Activated CD4-positive, alpha-beta T cell treated with anti-CD3 and anti-CD28 coated beads, Interleukin-2, amount 10 ng/mL, durations not matched to agents 24 days and 14 days (primary cell): ENCODE results near the gene GRIK4. TPM values are rescaled to one million over a fixed set of nuclear protein-coding genes. Genes with fewer than 3 reads are reported as not detected.
"Not testable (repeated sequence)": the region's sequence is repeated elsewhere in the genome, so short reads cannot be mapped to it uniquely, and the experiment has no call there.

ENCODE experiments used
- DNase-seq: peaks from one replicate; pipeline ENCODE4 v3.0.0; 2022
- H3K27ac Mint-ChIP-seq: one replicate; pipeline ENCODE4 v1.8.0; 2022; ENCODE audit warnings: mild to moderate bottlenecking, mixed read lengths
- H3K27me3 Mint-ChIP-seq: one replicate; pipeline ENCODE4 v1.8.0; 2022; ENCODE audit warnings: mixed read lengths
- H3K36me3 Mint-ChIP-seq: one replicate; pipeline ENCODE4 v1.8.0; 2022; ENCODE audit warnings: low read depth, mild to moderate bottlenecking, mixed read lengths
- H3K4me1 Mint-ChIP-seq: one replicate; pipeline ENCODE4 v1.8.0; 2021; ENCODE audit warnings: mixed read lengths
- H3K4me3 Mint-ChIP-seq: one replicate; pipeline ENCODE4 v1.8.0; 2022; ENCODE audit warnings: mild to moderate bottlenecking, moderate library complexity, mixed read lengths
- H3K9me3 Mint-ChIP-seq: one replicate; pipeline ENCODE4 v1.8.0; 2021; ENCODE audit warnings: mixed read lengths
- intact Hi-C: fragments of 100-400 bp; cut with micrococcal nuclease; formaldehyde crosslinking; loops from one replicate; pipeline ENCODE4 v1.15.1; 2023
- total RNA-seq: library from RNA; stranded (reverse); gene quantifications from 2 replicates; pipeline ENCODE4 v1.2.3, GENCODE V29; 2022

GRIK4 gene
- total RNA-seq, 1 donor from 2014 or later, result 0.09 TPM

DNA sequence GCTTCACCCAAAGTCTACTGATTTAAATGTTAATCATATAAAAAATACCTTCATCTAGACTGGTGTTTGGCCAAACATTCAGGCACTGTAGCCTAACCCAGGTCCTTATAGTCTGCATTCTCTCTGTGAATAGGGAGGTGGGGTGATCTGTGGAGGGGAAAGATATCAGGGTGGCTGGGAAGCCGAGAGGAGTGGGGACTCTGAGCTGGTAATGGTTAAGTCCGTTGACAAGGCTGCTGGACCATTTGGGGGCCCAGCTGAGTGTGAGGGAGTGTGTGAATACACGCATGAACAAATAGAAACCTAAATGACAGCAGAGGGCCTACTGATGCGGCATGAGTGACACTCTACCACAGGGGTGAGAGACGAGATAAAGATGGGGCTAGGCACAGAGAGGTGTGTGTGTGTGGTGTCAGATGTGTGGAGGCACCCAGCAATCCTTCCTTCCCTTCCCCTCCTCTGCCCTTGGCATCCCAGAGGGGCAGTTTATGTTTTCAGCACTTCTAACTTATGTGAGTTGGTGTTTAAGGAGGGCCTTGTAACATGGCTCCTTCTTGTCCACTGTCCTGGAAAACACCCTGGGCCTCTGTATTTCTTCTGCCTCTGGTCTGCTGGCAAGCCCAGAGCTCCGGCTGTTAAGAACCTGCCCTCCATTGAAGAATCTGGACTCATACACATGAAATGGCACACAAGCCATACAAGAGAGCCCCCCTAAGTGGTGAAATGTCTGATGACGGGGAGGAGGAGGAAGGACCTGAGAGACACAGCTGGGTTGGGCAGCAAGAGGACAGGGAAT lies 263.2 kb downstream of the GRIK4 start:
- Mint-ChIP-seq H3K4me1 (no peaks in the 10 kb centered on the region), H3K36me3 (no peaks in the 10 kb centered on the region), H3K4me3 (no peak overlapping the region), H3K9me3 (no peaks in the 10 kb centered on the region), H3K27me3 (peaks cover 5% of the 10 kb centered on the region), H3K27ac (no peak overlapping the region)
- DNase-seq, result no peak
- intact Hi-C loops, result no loop called here

DNA sequence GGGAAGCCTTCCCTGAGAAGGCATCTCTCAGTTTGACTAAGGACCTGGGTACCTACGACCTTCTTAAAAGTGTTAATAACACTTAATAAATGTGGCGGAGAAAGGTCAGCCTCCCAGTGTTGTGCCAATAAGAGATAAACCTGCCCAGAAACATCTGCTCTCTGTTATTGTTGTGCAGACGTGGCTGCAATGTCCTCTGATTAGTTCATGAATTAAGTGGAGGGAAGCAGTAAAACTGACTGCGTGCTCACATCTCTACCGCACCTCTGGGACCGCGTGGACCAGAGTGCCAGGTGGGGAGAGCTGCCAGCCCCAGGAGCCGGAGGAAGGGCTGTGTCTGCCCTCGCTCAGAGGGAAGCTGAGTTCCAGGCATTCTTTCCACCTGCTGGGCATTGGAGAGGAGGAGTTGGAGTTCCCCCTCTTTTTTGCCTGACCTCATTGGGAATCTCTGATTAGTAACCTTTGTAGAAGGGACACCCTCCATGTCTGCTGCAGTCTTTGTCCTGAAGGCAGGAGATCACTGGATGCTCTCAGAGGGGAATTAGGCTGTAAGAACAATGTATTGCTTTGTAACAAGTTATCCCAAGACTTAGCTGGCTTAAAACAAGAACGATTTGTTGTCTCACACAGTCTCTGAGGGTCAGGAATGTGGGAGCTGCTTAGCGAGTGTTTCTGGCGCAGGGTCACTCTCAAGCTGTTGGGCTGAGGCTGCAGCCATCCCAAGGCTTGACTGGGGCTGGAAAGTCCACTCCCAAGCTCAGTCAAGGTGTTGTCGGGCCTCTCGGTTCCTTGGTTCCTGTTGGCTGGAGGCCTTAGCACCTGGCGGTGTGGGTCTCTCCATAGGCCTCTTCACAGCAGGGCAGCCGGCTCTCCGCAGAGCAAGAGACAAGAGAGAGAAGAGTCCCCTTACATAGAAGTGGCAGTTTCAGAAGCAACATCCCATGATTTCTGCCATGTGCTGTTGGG lies 264.7 kb downstream of the GRIK4 start:
- Mint-ChIP-seq H3K4me3 (no peak overlapping the region), H3K27ac (no peak overlapping the region), H3K36me3 (no peaks in the 10 kb centered on the region), H3K4me1 (no peaks in the 10 kb centered on the region), H3K27me3 (peaks cover 2% of the 10 kb centered on the region), H3K9me3 (no peaks in the 10 kb centered on the region)
- intact Hi-C loops, result no loop called here
- no peak for DNase-seq

GRCh38 chr11:120778685-120779490 lies 267.3 kb downstream of the GRIK4 start:
- H3K9me3 Mint-ChIP-seq, result no peaks in the 10 kb centered on the region
- no peaks in the 10 kb centered on the region for H3K36me3 Mint-ChIP-seq
- no peak for DNase-seq
- no peak overlapping the region for H3K27ac Mint-ChIP-seq
- intact Hi-C loops, result no loop called here
- H3K4me3 Mint-ChIP-seq, result no peak overlapping the region
- no peaks in the 10 kb centered on the region for H3K4me1 Mint-ChIP-seq
- H3K27me3 Mint-ChIP-seq, result peaks cover 1% of the 10 kb centered on the region

DNA sequence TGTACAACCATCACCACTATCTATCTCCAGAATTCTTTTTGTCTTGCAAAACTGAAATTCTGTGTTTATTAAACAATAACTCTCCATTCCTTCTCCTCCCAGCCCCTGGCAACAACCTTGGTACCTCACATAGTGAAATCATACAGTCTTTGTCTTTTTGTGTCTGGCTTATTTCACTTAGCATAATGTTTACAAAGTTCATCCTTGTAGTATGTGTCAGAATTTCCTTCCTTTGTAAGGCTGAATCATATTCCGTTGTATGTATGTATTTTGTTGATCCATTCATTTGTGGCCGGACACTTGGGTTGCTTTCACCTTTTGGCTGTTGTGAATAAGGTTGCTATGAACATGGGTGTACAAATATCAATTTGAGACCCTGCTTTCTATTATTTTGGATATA lies 268.7 kb downstream of the GRIK4 start:
- Mint-ChIP-seq H3K27me3 (no peaks in the 10 kb centered on the region), H3K4me1 (no peaks in the 10 kb centered on the region), H3K27ac (no peak overlapping the region), H3K9me3 (no peaks in the 10 kb centered on the region), H3K36me3 (no peaks in the 10 kb centered on the region), H3K4me3 (no peak overlapping the region)
- intact Hi-C loops, result no loop called here
- DNase-seq, result no peak

DNA sequence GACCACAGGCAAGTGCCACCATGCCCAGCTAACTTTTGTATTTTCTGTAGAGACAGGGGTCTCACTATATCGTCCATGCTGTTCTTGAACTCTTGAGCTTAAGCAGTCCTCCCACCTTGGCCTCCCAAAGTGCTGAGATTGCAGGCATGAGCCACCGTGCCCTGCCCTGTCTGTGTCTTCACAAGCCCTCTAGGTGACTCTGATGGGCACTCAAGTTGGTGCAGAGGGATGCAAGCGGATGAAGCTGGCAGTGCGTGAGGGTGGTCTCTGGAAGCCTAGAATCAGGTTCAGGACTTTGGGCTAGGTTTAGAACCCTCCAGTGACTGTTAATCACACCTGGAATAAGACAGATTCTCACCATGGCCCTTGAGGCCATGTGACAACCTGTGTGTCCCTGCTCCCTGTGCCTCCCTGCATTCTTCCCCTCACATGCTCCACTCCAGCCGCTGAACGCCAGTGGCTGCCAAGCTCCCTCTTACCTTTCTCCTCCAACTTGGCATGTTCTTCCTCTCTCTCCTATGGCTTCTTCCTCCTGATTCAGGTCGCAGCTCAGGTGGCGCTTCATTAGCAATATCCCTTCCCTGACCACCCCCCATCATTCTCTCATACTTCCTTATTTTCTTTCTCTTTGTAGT lies 270.1 kb downstream of the GRIK4 start:
- Mint-ChIP-seq H3K9me3 (no peaks in the 10 kb centered on the region), H3K27me3 (no peaks in the 10 kb centered on the region)

GRCh38 chr11:120784566-120785251 lies 273.2 kb downstream of the GRIK4 start:
- Mint-ChIP-seq H3K9me3 (no peaks in the 10 kb centered on the region), H3K4me1 (no peaks in the 10 kb centered on the region), H3K27me3 (no peaks in the 10 kb centered on the region), H3K36me3 (no peaks in the 10 kb centered on the region), H3K4me3 (no peak overlapping the region), H3K27ac (no peak overlapping the region)
- intact Hi-C loops, result no loop called here
- DNase-seq, result no peak

More for the DNA sequence above, 270.1 kb downstream of the GRIK4 start:
- H3K36me3 Mint-ChIP-seq, result no peaks in the 10 kb centered on the region
- no peak overlapping the region for H3K4me3 Mint-ChIP-seq
- intact Hi-C loops, result no loop called here
- H3K27ac Mint-ChIP-seq, result no peak overlapping the region
- DNase-seq, result no peak
- no peaks in the 10 kb centered on the region for H3K4me1 Mint-ChIP-seq

GRCh38 chr11:120785576-120785975 lies 274.0 kb downstream of the GRIK4 start:
- Mint-ChIP-seq H3K4me1 (no peaks in the 10 kb centered on the region), H3K4me3 (no peak overlapping the region), H3K27ac (no peak overlapping the region), H3K27me3 (no peaks in the 10 kb centered on the region), H3K36me3 (no peaks in the 10 kb centered on the region), H3K9me3 (no peaks in the 10 kb centered on the region)
- intact Hi-C loops, result no loop called here
- DNase-seq, result no peak

- H3K4me3 Mint-ChIP-seq, result no peak overlapping the region
- H3K9me3 Mint-ChIP-seq, result no peaks in the 10 kb centered on the region
- intact Hi-C loops, result no loop called here
Measured at GRCh38 chr11:120786206-120786735, 274.7 kb downstream of the GRIK4 start.

GRCh38 chr11:120787224-120787623 lies 275.7 kb downstream of the GRIK4 start:
- intact Hi-C loops, H3K9me3 Mint-ChIP-seq, H3K27ac Mint-ChIP-seq, H3K27me3 Mint-ChIP-seq, H3K36me3 Mint-ChIP-seq, H3K4me1 Mint-ChIP-seq, DNase-seq, H3K4me3 Mint-ChIP-seq: not testable (repeated sequence)

More at GRCh38 chr11:120786206-120786735, 274.7 kb downstream of the GRIK4 start:
- no peak for DNase-seq
- Mint-ChIP-seq H3K4me1 (no peaks in the 10 kb centered on the region), H3K27me3 (no peaks in the 10 kb centered on the region), H3K36me3 (no peaks in the 10 kb centered on the region), H3K27ac (no peak overlapping the region)

DNA sequence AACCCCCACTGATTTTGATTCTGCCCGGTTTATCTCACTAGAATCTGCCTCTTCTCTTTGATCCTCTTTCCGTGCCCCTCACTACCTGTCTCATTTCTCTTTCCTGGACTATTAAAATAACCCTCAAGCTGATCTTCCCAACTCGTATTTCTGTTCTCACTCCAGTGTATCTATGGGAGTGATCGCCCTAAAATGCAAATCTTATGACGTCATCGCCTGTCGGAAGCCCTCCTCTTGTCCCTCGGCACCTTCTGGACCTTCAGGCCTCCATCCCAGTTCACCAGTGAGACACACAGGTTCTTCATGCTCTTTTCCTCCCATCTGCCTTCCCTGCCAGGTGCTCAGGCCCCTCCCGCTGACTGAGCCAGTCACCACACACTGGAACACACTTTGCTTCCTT lies 277.8 kb downstream of the GRIK4 start:
- Mint-ChIP-seq H3K9me3 (no peaks in the 10 kb centered on the region), H3K36me3 (no peaks in the 10 kb centered on the region), H3K4me1 (no peaks in the 10 kb centered on the region), H3K27me3 (no peaks in the 10 kb centered on the region), H3K27ac (no peak overlapping the region), H3K4me3 (no peak overlapping the region)
- intact Hi-C loops, result no loop called here
- no peak for DNase-seq

GRCh38 chr11:120792306-120792705 lies 280.8 kb downstream of the GRIK4 start:
- intact Hi-C loops, result no loop called here
- no peaks in the 10 kb centered on the region for H3K4me1 Mint-ChIP-seq
- no peak overlapping the region for H3K4me3 Mint-ChIP-seq
- no peaks in the 10 kb centered on the region for H3K9me3 Mint-ChIP-seq
- no peaks in the 10 kb centered on the region for H3K36me3 Mint-ChIP-seq
- no peak for DNase-seq
- H3K27ac Mint-ChIP-seq, result no peak overlapping the region
- H3K27me3 Mint-ChIP-seq, result no peaks in the 10 kb centered on the region

DNA sequence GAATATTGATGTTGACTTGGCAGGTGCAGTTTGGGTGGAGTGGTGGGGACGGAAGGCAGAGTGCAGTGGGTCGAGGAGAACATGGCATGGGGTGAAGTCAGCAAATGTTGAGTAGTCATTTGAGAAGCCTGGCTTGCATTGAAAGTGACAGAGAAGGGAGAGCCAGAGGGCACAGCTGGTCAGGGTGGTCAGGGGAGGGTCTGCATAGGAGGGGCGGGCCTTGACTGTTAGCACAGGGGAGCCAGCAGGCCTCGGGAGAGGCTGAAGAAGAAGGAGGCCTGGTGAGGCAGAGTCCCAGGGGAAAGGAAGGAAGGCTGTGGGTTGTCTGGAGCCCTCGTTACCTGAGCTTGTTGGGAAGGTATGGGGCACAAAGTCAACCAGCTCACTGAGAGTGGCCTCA lies 281.6 kb downstream of the GRIK4 start:
- intact Hi-C loops, result no loop called here
- Mint-ChIP-seq H3K9me3 (no peaks in the 10 kb centered on the region), H3K4me1 (no peaks in the 10 kb centered on the region), H3K27ac (no peak overlapping the region), H3K4me3 (no peak overlapping the region), H3K36me3 (no peaks in the 10 kb centered on the region), H3K27me3 (no peaks in the 10 kb centered on the region)
- no peak for DNase-seq
